ENCODE results near the gene PNMT.

- TF ChIP-seq POLR2A (IDR thresholded peaks at IDR 0.05) (no peak), CTCF (IDR thresholded peaks at IDR 0.05) (no peak), POLR2AphosphoS5 (IDR thresholded peaks at IDR 0.05) (no peak)
Observed at GRCh38 chr17:39670746-39671145, 2.5 kb downstream of the PNMT start.
